GDM1 (cell line): ENCODE data around the gene ADRM1.

ENCODE experiments used
- DNase-seq: peaks from one replicate; lab custom pipeline; 2025; lab: John Stamatoyannopoulos, UW

Gene ADRM1

GRCh38 chr20:62281161-62281933 lies 21.4 kb upstream of the ADRM1 start:
- no peak for DNase-seq

- no peak for DNase-seq
Measured at GRCh38 chr20:62282103-62282502, 20.7 kb upstream of the ADRM1 start.

DNA sequence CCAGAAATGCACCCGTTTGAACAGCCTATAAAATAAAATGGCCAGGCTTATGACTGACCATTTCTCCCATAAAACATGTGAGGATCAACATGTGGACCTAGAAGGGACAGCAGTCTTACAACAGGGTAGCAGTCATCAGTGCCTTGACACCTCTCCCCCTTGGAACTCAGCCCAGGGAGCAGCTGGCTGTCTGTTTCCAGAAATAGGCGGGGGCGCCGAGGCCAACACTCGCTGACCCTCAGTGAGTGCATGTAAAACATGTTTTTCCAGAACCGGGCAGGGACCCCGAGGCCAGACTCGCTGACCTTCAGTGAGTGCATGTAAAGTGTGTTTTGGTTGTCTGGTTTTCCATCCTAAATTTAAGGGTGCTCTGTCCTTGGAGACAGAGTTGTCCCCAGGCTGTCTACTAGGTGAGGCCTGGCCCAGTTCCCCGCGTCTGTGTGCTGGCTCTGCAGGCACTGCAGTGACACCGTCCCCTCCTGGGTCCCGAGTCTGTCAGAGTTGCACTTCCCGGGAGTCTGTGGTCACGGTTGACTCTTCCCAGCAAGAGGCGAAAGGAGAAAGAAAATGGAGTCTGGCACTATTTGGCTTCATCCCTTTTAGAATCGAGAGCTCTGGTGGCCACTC lies 19.8 kb upstream of the ADRM1 start:
- no peak for DNase-seq

GRCh38 chr20:62284448-62284847 lies 18.3 kb upstream of the ADRM1 start:
- no peak for DNase-seq

GRCh38 chr20:62285151-62285550 lies 17.6 kb upstream of the ADRM1 start:
- no peak for DNase-seq

GRCh38 chr20:62285722-62286121 lies 17.1 kb upstream of the ADRM1 start:
- no peak for DNase-seq

DNA sequence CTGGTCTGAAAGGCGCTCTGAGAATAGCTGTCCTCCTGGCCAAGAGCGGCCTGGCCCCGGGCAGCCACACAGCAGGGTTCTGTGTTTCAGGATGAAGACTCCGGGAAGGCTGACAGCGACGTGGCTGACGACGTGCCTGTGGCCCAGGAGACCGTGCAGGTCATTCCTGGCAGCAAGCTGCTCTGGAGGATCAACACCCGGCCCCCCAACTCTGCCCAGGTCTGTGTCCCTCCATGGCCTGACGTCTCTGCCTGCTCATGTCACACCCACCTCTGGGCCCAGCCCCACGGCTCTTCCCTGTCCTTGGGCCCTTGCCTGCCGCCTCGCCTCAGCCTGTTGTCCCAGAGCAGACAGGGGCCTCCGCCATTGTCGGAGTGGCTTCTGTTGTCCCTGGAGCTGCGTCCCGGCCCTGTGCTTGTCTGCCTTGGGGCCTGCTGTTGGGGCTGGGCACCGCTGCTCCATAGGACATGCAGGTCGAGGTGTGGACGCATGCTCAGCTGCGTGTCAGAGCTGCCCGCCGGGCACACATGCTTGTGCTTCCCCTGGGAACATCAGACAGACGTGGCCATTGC lies 16.2 kb upstream of the ADRM1 start:
- DNase-seq: no peak

DNA sequence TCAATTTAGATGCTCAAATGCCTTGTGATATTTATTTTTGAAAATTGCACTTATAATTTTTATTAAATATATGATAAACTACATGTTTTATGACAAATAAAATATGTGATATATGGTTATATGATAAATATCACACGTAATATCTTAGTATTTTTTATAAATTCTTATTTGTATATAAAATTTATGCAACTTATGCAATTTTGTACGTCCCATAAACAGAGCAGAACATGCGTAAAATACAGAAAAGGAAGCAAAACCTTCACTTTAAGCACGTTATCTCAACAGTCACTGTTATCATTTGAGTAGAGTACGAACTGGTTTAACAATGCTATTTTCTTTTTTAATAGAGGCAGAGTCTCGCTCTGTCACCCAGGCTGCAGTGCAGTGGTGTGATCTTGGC lies 15.7 kb upstream of the ADRM1 start:
- no peak for DNase-seq

DNA sequence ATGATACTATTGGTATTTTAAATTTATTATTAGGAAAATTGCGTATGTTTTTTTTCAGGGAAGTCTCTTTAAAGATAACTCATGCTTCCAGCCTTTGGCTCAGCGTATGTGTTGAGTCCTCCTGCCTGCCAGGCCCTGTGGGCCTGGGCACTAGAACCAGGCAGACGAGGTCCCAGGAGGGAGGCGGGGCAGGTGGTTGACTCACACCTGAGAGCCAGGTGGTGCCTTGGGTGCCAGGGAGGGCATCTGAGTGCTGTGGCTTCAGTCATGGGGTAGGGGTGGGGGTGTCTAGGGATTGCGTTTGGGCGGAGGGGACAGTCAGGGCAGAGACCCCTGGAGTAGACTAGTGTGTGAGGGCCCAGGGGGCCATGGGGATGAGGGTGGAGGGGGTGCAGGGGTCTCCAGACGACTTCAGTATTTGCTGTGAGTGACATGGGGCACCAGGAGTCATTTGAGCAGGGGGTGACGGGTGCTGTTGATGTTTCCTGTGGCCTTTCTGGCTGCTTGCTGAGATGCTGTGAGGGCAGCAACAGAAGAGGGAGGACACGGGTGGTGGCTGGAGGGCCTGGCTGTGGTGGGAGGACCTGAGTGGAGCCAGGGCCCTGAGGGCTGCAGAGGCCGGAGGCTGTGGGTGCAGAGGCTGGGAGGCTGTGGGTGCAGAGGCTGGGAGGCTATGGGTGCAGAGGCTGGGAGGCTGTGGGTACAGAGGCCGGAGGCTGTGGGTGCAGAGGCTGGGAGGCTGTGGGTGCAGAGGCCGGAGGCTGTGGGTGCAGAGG lies 14.8 kb upstream of the ADRM1 start:
- no peak for DNase-seq

GRCh38 chr20:62288535-62289105 lies 14.2 kb upstream of the ADRM1 start:
- no peak for DNase-seq

DNA sequence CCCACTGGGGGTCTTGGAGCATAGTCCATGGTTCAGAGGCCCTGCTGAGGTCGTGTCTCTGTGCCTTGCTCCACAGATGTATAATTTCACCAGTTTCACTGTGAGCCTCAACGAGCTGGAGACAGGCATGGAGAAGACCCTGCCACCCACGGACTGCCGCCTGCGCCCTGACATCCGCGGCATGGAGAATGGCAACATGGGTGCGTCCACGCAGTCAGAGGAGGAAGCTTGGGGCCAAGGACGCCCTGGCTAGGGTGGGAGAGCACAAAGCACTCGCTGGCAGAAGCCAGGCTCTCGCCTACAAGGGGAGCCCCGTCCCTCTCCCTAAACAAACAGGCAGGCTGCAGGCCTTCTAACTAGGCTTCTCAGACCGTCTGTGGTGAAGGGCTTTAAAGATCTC lies 13.7 kb upstream of the ADRM1 start:
- no peak for DNase-seq

- DNase-seq: no peak
Measured at GRCh38 chr20:62289898-62290297, 12.9 kb upstream of the ADRM1 start.

DNA sequence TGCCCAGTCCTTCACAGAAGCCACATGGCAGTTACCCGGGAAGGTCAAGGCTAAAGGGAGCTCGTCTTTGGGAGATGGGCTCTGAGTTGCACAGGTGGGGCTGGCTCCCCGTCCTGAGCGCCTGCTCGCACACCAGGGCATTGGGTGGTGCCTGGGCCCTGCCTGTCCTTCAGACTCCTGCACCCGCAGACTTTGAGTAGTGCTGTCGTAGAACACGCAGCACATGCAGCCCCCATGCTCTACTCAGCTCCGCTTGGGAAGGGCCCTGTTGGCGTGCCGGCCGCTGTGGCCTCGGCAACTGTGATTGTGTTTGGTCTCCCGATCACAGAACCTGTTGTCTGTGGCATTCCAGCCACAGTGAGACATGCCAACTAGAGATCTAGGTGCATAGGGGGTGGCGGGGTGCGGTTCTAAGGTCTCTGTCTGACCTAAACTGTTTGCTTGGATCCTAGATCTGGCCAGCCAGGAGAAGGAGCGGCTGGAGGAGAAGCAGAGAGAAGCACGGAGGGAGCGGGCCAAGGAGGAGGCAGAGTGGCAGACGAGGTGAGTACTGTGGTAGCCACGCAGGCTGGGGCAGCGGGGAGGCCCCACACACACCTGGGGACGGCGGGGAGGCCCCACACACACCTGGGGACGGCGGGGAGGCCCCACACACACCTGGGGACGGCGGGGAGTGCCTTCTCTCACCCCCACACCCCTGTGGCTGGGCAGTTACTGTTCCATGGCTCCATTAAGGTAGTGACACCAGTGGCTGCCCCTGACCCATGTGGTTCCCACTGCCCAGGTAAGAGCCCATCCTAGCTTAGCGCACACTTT lies 11.3 kb upstream of the ADRM1 start:
- no peak for DNase-seq

DNA sequence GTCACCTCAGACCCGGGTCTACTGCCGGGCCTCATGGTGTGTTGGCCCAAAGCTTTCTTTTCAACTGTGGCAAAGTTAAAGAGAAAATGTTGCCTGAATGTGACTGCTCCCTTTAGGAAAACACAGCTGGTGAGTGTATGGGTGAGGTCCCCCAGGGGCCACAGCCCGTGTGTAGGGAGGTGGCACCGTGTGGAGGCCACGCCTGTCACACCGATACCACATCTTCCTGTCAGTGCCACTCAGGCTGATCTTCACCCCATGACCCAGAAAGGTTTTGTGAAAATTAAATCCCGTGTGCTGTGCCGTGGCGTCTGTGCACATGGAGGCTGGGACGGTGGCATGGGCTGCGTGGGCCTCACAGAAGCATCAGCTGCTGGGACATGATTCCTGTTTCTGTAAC lies 10.7 kb upstream of the ADRM1 start:
- DNase-seq: no peak

DNA sequence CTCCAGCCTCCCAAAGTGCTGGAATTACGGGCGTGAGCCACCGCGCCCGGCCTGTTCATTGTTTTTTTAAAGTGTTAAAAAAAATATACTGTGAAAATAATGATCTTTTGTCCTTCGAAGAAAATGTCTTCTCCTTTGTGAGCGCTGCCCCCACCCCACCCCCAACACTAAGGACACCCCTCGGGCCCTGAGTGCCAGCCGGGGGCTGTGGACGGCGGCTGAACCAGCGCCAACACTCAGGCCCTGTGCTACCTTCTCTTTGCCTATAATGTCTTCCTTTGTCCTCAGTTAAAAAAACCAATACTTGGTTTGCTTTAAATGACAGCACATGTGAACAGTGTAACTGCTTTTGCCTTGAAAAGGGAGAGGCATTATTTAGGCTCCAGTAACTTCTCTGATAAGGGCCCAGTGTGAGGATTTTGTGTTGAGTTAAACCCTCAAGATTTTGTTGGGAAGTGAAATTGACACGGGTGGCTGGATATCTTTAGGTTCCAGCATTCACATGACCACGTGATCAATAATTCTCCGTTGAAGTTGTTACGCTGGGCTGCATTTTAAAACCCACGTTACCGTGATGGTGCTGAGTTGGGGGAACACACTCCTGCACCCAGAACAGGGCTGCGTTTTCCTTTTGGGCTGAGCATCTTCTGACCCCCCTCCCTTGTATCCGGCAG lies 9.5 kb upstream of the ADRM1 start:
- no peak for DNase-seq

DNA sequence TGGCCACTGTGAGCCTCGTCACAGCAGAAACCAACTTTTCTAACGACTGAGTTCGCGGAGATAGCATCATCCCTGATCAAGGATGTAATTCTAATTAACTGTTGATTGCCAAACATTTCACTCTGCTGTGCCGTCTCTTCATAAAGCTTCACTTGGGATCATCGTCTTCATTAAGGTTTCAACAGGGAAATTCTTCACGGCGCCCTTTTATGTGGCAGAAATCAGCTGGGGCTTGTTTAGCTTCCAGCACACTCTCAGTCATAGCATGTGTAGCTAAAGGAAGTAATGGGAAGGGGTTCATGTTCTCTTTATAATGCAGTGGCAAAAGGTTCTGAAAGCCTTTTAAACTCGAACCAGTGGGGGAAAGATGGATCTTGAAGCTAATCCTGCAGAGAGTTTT lies 8.9 kb upstream of the ADRM1 start:
- DNase-seq: no peak

DNA sequence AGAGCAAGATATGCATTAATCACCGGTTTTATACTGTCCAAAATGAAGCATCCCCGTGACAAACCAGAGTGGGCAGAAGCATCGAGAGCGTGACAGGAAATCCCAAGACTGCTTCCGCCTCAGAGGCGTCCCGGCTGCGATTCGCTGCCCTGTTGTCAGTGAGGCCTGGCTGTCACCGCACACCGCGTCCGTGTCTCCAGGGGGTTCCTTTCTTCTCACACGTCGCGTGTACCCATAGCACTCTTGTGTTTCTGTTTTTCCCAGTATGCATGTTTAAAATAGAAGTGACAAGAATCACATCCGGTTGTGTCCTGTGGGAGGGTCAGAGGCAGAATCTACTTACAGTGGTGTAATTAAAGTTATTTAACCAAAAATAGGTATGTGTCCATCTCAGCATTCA lies 8.3 kb upstream of the ADRM1 start:
- DNase-seq: no peak

DNA sequence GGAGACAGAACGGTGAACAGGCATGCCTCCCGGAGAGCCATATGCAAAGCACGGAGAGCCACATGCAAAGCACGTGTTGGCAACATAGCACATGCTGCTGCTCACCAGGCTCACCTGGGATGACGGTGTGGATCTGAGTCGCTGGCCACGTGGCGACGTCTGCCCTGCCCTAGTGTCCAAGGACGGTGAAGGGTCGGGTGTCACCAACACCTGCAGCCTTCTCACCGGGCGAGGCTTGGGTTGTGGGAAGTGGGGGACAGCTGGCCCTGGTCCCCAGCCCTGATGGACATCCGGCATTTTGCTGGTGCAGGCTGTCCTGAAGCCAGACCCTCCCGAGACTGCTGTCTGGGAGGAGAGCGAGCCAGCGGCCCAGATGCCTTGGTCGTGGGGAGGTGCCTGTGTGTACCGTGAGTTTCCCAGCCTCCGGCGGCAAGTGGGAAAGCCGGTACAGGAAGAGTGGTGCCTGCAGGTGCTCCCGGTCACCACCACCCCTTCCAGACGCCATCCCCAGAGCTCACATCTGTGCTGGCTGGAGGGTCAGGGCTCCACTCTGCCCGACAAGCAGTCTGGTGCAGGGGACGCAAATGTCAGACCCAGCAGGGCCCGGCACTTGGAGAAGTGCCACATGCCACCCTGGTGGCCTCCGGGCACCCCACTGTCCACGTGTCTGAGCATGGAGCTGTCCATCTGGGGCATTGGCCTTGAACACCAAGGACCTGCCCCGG lies 5.9 kb upstream of the ADRM1 start:
- no peak for DNase-seq

- no peak for DNase-seq
Measured at GRCh38 chr20:62297449-62298227, 5.2 kb upstream of the ADRM1 start.
